SU-DHL-6 (cell line): ENCODE results near the gene FOXO3.

Experiments used
- H2AFZ ChIP-seq: fragments of 200-600 bp; sonication (generic); 2 replicates; pipeline ENCODE4 v1.6.1; 2014; ENCODE audit warnings: low read depth, mild to moderate bottlenecking, moderate library complexity, mixed read lengths, antibody characterized with exemption, low read length; ENCODE audit not compliant: severe bottlenecking
- H3F3A ChIP-seq: fragments of 200-600 bp; shearing (Covaris generic); 2 replicates; pipeline ENCODE4 v1.6.0; 2016; ENCODE audit warnings: antibody characterized with exemption, mild to moderate bottlenecking; ENCODE audit not compliant: insufficient read depth
- H3K27ac ChIP-seq: fragments of 200-600 bp; sonication (generic); 2 replicates; pipeline ENCODE4 v1.5.1; 2016; ENCODE audit warnings: low read depth, mild to moderate bottlenecking, low read length, moderate library complexity, mixed read lengths
- H3K27me3 ChIP-seq: fragments of 200-600 bp; sonication (generic), shearing (Covaris generic); 2 replicates; pipeline ENCODE4 v1.6.0; 2014; ENCODE audit warnings: mild to moderate bottlenecking, low read length
- H3K36me3 ChIP-seq: fragments of 200-600 bp; sonication (generic); 2 replicates; pipeline ENCODE4 v1.6.1; 2014; ENCODE audit warnings: mild to moderate bottlenecking, low read length, mixed read lengths
- H3K4me2 ChIP-seq: fragments of 300-600, 200-600 bp; shearing (Covaris generic), sonication (generic); 2 replicates; pipeline ENCODE4 v1.6.0; 2014; ENCODE audit warnings: low read length, low read depth, mild to moderate bottlenecking; ENCODE audit not compliant: poor library complexity, severe bottlenecking
- H3K4me3 ChIP-seq: fragments of 200-600 bp; sonication (generic); 2 replicates; pipeline ENCODE4 v1.5.1; 2014; ENCODE audit warnings: antibody characterized with exemption, low read length, mild to moderate bottlenecking, mixed read lengths; ENCODE audit not compliant: insufficient read depth, poor library complexity, severe bottlenecking
- H3K79me2 ChIP-seq: fragments of 200-600 bp; sonication (generic); 2 replicates; pipeline ENCODE4 v1.6.1; 2014; ENCODE audit warnings: mild to moderate bottlenecking, low read length, moderate library complexity; ENCODE audit not compliant: insufficient read depth
- H3K9ac ChIP-seq: fragments of 200-600 bp; sonication (generic); 2 replicates; pipeline ENCODE4 v1.7.0; 2014; ENCODE audit warnings: mild to moderate bottlenecking, low read length
- H3K9me2 ChIP-seq: fragments of 200-600 bp; sonication (generic); replicated peaks from 2 replicates; pipeline ENCODE4 v1.6.1; 2014; ENCODE audit warnings: low read length; ENCODE audit not compliant: insufficient read depth
- H3K9me3 ChIP-seq: fragments of 200-600 bp; sonication (generic); 2 replicates; pipeline ENCODE4 v1.6.1; 2014; ENCODE audit warnings: low read length, mixed read lengths; ENCODE audit not compliant: insufficient read depth
- H4K20me1 ChIP-seq: fragments of 200-600 bp; sonication (generic); 2 replicates; pipeline ENCODE4 v1.6.1; 2014; ENCODE audit warnings: low read depth, mild to moderate bottlenecking, antibody characterized with exemption, low read length, moderate library complexity, mixed read lengths
- CTCF ChIP-seq: fragments of 200-600 bp; sonication (generic); IDR thresholded peaks from one replicate; pipeline ENCODE4 v1.5.1; 2017; ENCODE audit warnings: antibody characterized with exemption, mild to moderate bottlenecking, low read length, moderate library complexity; ENCODE audit not compliant: insufficient read depth, poor library complexity, severe bottlenecking
- EZH2phosphoT487 ChIP-seq: fragments of 200-600 bp; sonication (generic), shearing (Covaris generic); conservative IDR thresholded peaks from 2 replicates; pipeline ENCODE4 v1.6.1; 2018; ENCODE audit warnings: mild to moderate bottlenecking, antibody characterized with exemption, low read length, moderate library complexity, mixed read lengths

FOXO3 gene

DNA sequence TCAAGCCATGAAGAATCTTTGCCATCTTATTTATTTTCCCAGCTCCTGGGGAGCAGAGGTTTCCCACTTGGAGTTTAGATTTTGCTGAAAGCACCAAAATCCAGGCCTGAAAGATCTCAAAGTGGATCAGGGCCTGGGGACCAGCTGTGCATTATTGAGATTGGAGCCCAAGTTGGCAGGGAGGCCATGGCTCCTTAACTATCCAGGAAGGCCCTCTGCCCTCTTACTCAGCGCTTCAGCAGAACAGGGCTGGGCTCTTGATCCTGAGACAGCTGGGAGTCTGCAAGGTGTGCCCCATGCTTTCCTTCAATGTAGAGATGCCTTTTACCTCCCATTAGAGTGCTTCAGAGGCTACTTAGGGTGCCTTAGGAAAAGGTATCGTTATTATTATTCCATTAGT lies 24.6 kb downstream of the FOXO3 start:
- H4K20me1 ChIP-seq = no peaks in the 10 kb centered on the region
- no peaks in the 10 kb centered on the region for H3K79me2 ChIP-seq
- no peak overlapping the region for H3K4me3 ChIP-seq
- H3K36me3 ChIP-seq = no peaks in the 10 kb centered on the region
- TF ChIP-seq EZH2phosphoT487 = no peak
- TF ChIP-seq CTCF = no peak
- no peak overlapping the region for H2AFZ ChIP-seq
- no peaks in the 10 kb centered on the region for H3K9me2 ChIP-seq
- no peak overlapping the region for H3K9ac ChIP-seq
- H3K27me3 ChIP-seq = no peaks in the 10 kb centered on the region
- H3F3A ChIP-seq = no peaks in the 10 kb centered on the region
- no peak overlapping the region for H3K4me2 ChIP-seq
- no peaks in the 10 kb centered on the region for H3K9me3 ChIP-seq
- H3K27ac ChIP-seq = no peak overlapping the region

- Histone ChIP-seq H3K36me3 (no peaks in the 10 kb centered on the region), H3K9me2 (no peaks in the 10 kb centered on the region), H3K79me2 (no peaks in the 10 kb centered on the region), H3K27me3 (no peaks in the 10 kb centered on the region), H3K9ac (no peak overlapping the region), H2AFZ (no peak overlapping the region), H3K4me3 (no peak overlapping the region), H3K4me2 (no peak overlapping the region), H3F3A (no peaks in the 10 kb centered on the region), H4K20me1 (no peaks in the 10 kb centered on the region), H3K27ac (no peak overlapping the region), H3K9me3 (no peaks in the 10 kb centered on the region)
- TF ChIP-seq CTCF = no peak
- TF ChIP-seq EZH2phosphoT487 = no peak
These were observed 25.3 kb downstream of the FOXO3 start for GRCh38 chr6:108585921-108586536.

DNA sequence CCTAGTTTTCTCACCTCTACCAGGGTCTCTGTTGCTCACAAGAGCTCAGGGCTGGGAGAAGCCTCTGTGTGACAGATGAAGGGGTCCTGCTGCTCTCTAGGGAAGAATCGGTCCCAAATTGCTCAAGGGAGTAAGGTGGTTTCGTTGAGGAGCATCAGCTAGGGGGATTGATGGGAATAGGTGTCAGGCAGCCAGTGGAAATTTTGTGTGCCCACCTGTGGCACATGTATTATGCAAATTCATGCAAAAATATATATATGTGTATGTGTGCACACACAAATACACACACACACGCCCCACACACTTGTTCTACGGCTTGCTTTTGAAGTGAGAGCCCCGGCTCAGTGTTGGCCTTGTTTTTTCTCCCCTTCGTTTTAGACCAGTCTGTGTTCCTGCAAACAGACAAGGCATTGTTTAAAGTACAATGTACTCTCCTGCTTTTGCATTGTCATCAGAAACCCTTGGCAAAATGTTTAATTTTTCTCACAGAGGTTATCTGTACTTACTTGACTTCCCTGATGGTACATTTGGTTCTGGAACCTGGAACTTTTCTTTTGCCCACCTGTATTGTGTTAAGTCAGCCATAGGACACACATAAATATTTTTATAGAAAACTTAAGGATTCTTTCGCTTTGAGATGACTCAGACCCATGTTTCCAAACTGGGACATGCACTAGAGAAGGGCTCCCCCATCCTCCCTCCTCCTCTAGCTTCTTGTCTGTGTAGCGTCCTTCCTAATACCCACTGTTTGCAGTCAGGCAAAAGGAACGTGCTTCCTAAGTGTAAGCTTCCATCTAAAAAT lies 26.7 kb downstream of the FOXO3 start:
- H2AFZ ChIP-seq = no peak overlapping the region
- TF ChIP-seq EZH2phosphoT487 (no peak), CTCF (no peak)
- no peaks in the 10 kb centered on the region for H3K79me2 ChIP-seq
- H3K9me3 ChIP-seq = no peaks in the 10 kb centered on the region
- no peak overlapping the region for H3K9ac ChIP-seq
- H3K4me3 ChIP-seq = no peak overlapping the region
- H3K4me2 ChIP-seq = no peak overlapping the region
- no peaks in the 10 kb centered on the region for H4K20me1 ChIP-seq
- H3K36me3 ChIP-seq = no peaks in the 10 kb centered on the region
- H3K27me3 ChIP-seq = no peaks in the 10 kb centered on the region
- no peaks in the 10 kb centered on the region for H3F3A ChIP-seq
- no peaks in the 10 kb centered on the region for H3K9me2 ChIP-seq
- no peak overlapping the region for H3K27ac ChIP-seq
